OCI-LY7 (cell line): ENCODE results near the gene ZNF407. TPM values are rescaled to one million over a fixed set of nuclear protein-coding genes. Genes with fewer than 3 reads are reported as not detected.

Source experiments
- Bru-seq: library from RNA; stranded (reverse); fragments of 400-500 nt; gene quantifications from one replicate; lab custom pipeline; 2021; lab: Mats Ljungman, UMichigan
- BruChase-seq, 2 experiments: library from RNA; stranded (reverse); fragments of 400-500 nt; gene quantifications; one replicate each; lab custom pipeline; 2021; lab: Mats Ljungman, UMichigan
- BruUV-seq: library from RNA; stranded (reverse); fragments of 400-500 nt; replicated peaks from 2 replicates; lab custom pipeline; 2021; lab: Mats Ljungman, UMichigan
- CTCF ChIA-PET: fragments of 300-600 bp; sonication (Branson Sonifier 250); formaldehyde crosslinking; loops from one replicate; lab custom pipeline; 2022; ENCODE audit warnings: antibody characterized with exemption; ENCODE audit not compliant: unreplicated experiment; lab: Charles Lee
- POLR2A ChIA-PET: fragments of 300-600 bp; sonication (Branson Sonifier 250); formaldehyde crosslinking; loops from one replicate; lab custom pipeline; 2022; ENCODE audit warnings: antibody characterized with exemption; lab: Charles Lee
- DNase-seq: peaks from one replicate; pipeline ENCODE4 v3.0.0-alpha.2; 2015; ENCODE audit warnings: low spot score
- H2AFZ ChIP-seq: fragments of 200-600 bp; sonication (generic), shearing (Covaris generic); 2 replicates; pipeline ENCODE4 v1.6.1; 2014; ENCODE audit warnings: mild to moderate bottlenecking, antibody characterized with exemption, low read length, moderate library complexity
- H3K27ac ChIP-seq: fragments of 200-600 bp; sonication (generic); 2 replicates; pipeline ENCODE4 v1.5.1; 2014; ENCODE audit warnings: mixed run types, low read depth, mild to moderate bottlenecking, moderate library complexity, low read length, inconsistent platforms; ENCODE audit not compliant: poor library complexity, severe bottlenecking
- H3K36me3 ChIP-seq: fragments of 200-600 bp; sonication (generic); 2 replicates; pipeline ENCODE4 v1.6.1; 2014; ENCODE audit warnings: mild to moderate bottlenecking, antibody characterized with exemption, low read length, moderate library complexity, mixed read lengths; ENCODE audit not compliant: insufficient read depth
- H3K4me1 ChIP-seq: fragments of 200-600 bp; sonication (generic); 2 replicates; pipeline ENCODE4 v1.5.1; 2014; ENCODE audit warnings: mild to moderate bottlenecking, low read length; ENCODE audit not compliant: insufficient read depth, poor library complexity, severe bottlenecking
- H3K4me2 ChIP-seq: fragments of 200-600 bp; sonication (generic); 2 replicates; pipeline ENCODE4 v1.6.1; 2014; ENCODE audit warnings: mild to moderate bottlenecking, low read length
- H3K4me3 ChIP-seq: fragments of 200-600 bp; sonication (generic); 2 replicates; pipeline ENCODE4 v1.5.1; 2014; ENCODE audit warnings: mild to moderate bottlenecking, low read depth, low read length; ENCODE audit not compliant: poor library complexity, severe bottlenecking
- H3K79me2 ChIP-seq: fragments of 200-600 bp; sonication (generic); 2 replicates; pipeline ENCODE4 v1.6.1; 2016; ENCODE audit warnings: low read depth, mild to moderate bottlenecking, low read length, moderate library complexity, mixed read lengths; ENCODE audit not compliant: insufficient read depth
- H3K9me2 ChIP-seq: fragments of 200-600 bp; sonication (generic); 2 replicates; pipeline ENCODE4 v1.6.1; 2016; ENCODE audit warnings: mild to moderate bottlenecking, low read length, mixed read lengths; ENCODE audit not compliant: insufficient read depth
- H3K9me3 ChIP-seq: fragments of 200-600 bp; sonication (generic); 2 replicates; pipeline ENCODE4 v1.6.1; 2014; ENCODE audit warnings: mild to moderate bottlenecking, mixed run types, low read length, mixed read lengths
- H4K20me1 ChIP-seq: fragments of 200-600 bp; sonication (generic); 2 replicates; pipeline ENCODE4 v1.6.1; 2014; ENCODE audit warnings: mild to moderate bottlenecking, antibody characterized with exemption, low read length, moderate library complexity, mixed read lengths; ENCODE audit not compliant: insufficient read depth
- EZH2phosphoT487 ChIP-seq: fragments of 200-600 bp; sonication (generic); IDR thresholded peaks from 2 replicates; pipeline ENCODE4 v1.6.1; 2018; ENCODE audit warnings: low read depth, borderline replicate concordance, mild to moderate bottlenecking, mixed run types, antibody characterized with exemption, low read length, moderate library complexity, mixed read lengths
- intact Hi-C: fragments of 100-400 bp; cut with micrococcal nuclease; formaldehyde crosslinking; loops from one replicate; pipeline ENCODE4 v1.10.0; 2022; ENCODE audit not compliant: unreplicated experiment
- long read RNA-seq: library from polyadenylated mRNA; stranded (forward); transcript quantifications from one replicate; pipeline ENCODE4 v2.0.0, GENCODE V29; 2022
- total RNA-seq, 2 experiments: library from RNA; depleted of rRNA in 1 of 2; stranded (reverse); fragments of >200 nt in 1 of 2; shearing (Covaris generic) in 1 of 2; gene quantifications; 2 replicates each; pipeline ENCODE4 v1.2.3, GENCODE V29; 2014 to 2022
- TF ChIP-seq, protein P1 (sequence below): fragments of 200-600 bp; sonication (generic); conservative IDR thresholded peaks from 2 replicates; pipeline ENCODE4 v1.5.1; 2014; ENCODE audit warnings: mild to moderate bottlenecking, antibody characterized with exemption, low read length, moderate library complexity, mixed read lengths

ZNF407 gene, protein sequence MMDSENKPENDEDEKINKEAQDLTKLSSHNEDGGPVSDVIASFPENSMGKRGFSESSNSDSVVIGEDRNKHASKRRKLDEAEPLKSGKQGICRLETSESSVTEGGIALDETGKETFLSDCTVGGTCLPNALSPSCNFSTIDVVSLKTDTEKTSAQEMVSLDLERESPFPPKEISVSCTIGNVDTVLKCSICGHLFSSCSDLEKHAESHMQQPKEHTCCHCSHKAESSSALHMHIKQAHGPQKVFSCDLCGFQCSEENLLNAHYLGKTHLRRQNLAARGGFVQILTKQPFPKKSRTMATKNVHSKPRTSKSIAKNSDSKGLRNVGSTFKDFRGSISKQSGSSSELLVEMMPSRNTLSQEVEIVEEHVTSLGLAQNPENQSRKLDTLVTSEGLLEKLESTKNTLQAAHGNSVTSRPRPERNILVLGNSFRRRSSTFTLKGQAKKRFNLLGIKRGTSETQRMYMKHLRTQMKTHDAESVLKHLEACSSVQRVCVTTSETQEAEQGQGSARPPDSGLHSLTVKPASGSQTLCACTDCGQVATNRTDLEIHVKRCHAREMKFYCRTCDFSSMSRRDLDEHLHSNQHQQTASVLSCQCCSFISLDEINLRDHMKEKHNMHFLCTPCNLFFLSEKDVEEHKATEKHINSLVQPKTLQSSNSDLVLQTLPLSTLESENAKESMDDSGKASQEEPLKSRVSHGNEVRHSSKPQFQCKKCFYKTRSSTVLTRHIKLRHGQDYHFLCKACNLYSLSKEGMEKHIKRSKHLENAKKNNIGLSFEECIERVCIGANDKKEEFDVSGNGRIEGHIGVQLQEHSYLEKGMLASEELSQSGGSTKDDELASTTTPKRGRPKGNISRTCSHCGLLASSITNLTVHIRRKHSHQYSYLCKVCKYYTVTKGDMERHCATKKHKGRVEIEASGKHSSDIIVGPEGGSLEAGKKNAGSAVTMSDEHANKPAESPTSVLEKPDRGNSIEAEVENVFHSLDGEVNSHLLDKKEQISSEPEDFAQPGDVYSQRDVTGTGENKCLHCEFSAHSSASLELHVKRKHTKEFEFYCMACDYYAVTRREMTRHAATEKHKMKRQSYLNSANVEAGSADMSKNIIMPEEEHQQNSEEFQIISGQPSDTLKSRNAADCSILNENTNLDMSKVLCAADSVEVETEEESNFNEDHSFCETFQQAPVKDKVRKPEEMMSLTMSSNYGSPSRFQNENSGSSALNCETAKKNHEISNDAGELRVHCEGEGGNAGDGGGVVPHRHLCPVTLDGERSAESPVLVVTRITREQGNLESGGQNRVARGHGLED (N-terminal part only)
- total RNA-seq (2014; rRNA removed; shearing (Covaris generic)) (8.9 and 10.5 TPM in 2 replicates), total RNA-seq (2022) (11.9 and 12.1 TPM in 2 replicates), Bru-seq, nascent RNA (percentile 65 among the genes with signal in this experiment), BruChase-seq, experiment 1, labeled RNA remaining after a 6-hour chase (percentile 53 among the genes with signal in this experiment), BruChase-seq, experiment 2, labeled RNA remaining after a 2-hour chase (percentile 60 among the genes with signal in this experiment)
- long read RNA-seq, full-length matches to known transcripts: 2 of 4 reads
- long read RNA-seq, partial matches to known transcripts: 1 of 4 reads
- long read RNA-seq, other reads (novel, unspliced or antisense): 1 of 4 reads

DNA sequence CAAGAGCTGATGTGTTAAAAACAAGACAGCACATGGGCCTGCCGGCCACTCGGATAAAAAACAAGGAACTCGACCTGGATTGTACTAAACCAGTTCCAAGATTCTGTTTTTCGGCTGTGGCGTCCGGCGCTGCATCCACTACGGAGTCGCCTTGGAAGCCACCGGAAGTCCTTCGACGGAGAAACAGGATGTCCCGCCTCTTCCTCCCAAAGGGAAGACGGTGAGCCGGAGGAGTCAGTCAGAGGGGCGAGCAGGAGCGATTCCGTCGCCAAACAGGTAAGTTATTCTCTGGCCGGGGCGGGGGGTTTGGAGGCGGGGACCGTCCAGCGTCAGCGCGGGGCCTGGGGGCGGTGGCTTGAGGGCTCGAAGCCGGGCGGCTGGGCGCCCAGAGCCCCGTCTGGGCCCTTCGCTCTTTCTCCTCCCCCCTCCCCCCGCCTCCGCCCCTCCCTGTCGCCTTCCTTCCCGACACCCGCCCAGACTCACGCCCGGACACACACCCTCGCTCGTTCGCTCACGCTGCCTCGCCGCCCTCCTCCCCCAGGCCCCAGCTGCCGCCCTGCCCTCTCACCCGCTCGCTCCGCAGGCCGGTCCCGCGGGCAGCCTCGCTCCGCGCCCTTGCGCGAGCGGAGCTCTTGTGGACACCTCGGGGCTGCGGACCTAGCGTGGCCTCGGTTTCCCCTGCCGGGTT, at the start of gene ZNF407:
Gene ZNF407, plus strand, starts transcription at position 209 of the 688 bp plus-strand sequence. CDS start 33,150 bp downstream, outside the sequence.
- ChIA-PET POLR2A (interaction anchor here (0.6 kb wide), 1 partner anchor 28 kb away, joined by 3 read pairs; no protein-coding TSS in a partner anchor), CTCF (no interaction called here)
- peak within 1 kb of the TSS; percentile 76 for H3K27ac ChIP-seq
- H3K4me1 ChIP-seq: peaks cover 23% of the 10 kb centered on the region
- peaks cover 5% of the 10 kb centered on the region for H3K36me3 ChIP-seq
- H3K4me2 ChIP-seq: peak within 1 kb of the TSS; percentile 92
- peak within 1 kb of the TSS; percentile 81 for H2AFZ ChIP-seq
- intact Hi-C loops: loop anchor here (5.0 kb wide), 2 partner anchors 101 to 609 kb away; partner anchors contain the start of genes CNDP2 and PTGR3
- H3K79me2 ChIP-seq: peaks cover 43% of the 10 kb centered on the region
- H3K4me3 ChIP-seq: peak within 1 kb of the TSS; percentile 77
- no peak for TF ChIP-seq EZH2phosphoT487
- TF ChIP-seq, protein P1, sequence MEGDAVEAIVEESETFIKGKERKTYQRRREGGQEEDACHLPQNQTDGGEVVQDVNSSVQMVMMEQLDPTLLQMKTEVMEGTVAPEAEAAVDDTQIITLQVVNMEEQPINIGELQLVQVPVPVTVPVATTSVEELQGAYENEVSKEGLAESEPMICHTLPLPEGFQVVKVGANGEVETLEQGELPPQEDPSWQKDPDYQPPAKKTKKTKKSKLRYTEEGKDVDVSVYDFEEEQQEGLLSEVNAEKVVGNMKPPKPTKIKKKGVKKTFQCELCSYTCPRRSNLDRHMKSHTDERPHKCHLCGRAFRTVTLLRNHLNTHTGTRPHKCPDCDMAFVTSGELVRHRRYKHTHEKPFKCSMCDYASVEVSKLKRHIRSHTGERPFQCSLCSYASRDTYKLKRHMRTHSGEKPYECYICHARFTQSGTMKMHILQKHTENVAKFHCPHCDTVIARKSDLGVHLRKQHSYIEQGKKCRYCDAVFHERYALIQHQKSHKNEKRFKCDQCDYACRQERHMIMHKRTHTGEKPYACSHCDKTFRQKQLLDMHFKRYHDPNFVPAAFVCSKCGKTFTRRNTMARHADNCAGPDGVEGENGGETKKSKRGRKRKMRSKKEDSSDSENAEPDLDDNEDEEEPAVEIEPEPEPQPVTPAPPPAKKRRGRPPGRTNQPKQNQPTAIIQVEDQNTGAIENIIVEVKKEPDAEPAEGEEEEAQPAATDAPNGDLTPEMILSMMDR: no peak
- H4K20me1 ChIP-seq: no peaks in the 10 kb centered on the region
- no peaks in the 10 kb centered on the region for H3K9me2 ChIP-seq
- DNase-seq: peak; percentile 83
- no TSS peak for BruUV-seq
- no peaks in the 10 kb centered on the region for H3K9me3 ChIP-seq

DNA sequence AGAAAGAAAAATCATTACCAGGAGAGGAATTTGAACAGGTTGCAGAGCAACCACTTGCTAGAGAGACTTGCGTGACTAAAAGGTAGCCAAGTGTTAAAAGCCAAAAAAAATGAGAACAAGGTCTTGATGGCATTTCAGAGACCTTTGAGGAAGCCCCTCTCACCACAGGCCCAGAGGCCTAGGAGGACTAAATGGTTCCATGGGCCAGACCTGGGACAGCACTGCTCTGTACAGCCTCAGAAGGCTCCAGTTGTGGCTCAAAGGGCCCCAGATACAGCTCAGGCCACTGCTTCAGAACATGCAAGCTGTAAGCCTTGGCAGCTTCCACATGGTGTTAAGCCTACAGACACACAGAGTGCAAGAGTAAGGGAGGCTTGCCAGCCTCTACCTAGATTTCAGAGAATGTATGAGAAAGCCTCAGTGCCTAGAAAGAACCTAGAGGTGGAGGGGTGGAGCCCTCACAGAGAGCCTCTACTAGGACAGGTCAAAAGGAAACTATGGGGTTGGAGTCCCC, 48.0 kb upstream of the ZNF407 start:
- TF ChIP-seq, protein P1: no peak
- TF ChIP-seq EZH2phosphoT487: no peak
- DNase-seq: no peak
- intact Hi-C loops: loop anchor here (5.0 kb wide), 1 partner anchor 197 kb away; no protein-coding TSS in a partner anchor

More for the DNA sequence above, 48.0 kb upstream of the ZNF407 start:
- Histone ChIP-seq H3K4me3 (no peak overlapping the region), H3K27ac (no peak overlapping the region), H3K79me2 (no peaks in the 10 kb centered on the region), H3K9me2 (no peaks in the 10 kb centered on the region), H2AFZ (no peak overlapping the region), H4K20me1 (no peaks in the 10 kb centered on the region), H3K4me1 (no peaks in the 10 kb centered on the region), H3K4me2 (no peak overlapping the region), H3K36me3 (no peaks in the 10 kb centered on the region), H3K9me3 (no peaks in the 10 kb centered on the region)
- POLR2A ChIA-PET: interaction anchor here (0.6 kb wide), 1 partner anchor 20 kb away, joined by 4 read pairs; no protein-coding TSS in a partner anchor
- no TSS peak for BruUV-seq
- CTCF ChIA-PET: no interaction called here
